SU-DHL-6 (cell line): ENCODE data around the gene GK.

Experiments
- H2AFZ ChIP-seq: fragments of 200-600 bp; sonication (generic); 2 replicates; pipeline ENCODE4 v1.6.1; 2014; ENCODE audit warnings: low read depth, mild to moderate bottlenecking, moderate library complexity, mixed read lengths, antibody characterized with exemption, low read length; ENCODE audit not compliant: severe bottlenecking
- H3F3A ChIP-seq: fragments of 200-600 bp; shearing (Covaris generic); 2 replicates; pipeline ENCODE4 v1.6.0; 2016; ENCODE audit warnings: antibody characterized with exemption, mild to moderate bottlenecking; ENCODE audit not compliant: insufficient read depth
- H3K27ac ChIP-seq: fragments of 200-600 bp; sonication (generic); 2 replicates; pipeline ENCODE4 v1.5.1; 2016; ENCODE audit warnings: low read depth, mild to moderate bottlenecking, low read length, moderate library complexity, mixed read lengths
- H3K27me3 ChIP-seq: fragments of 200-600 bp; sonication (generic), shearing (Covaris generic); 2 replicates; pipeline ENCODE4 v1.6.0; 2014; ENCODE audit warnings: mild to moderate bottlenecking, low read length
- H3K36me3 ChIP-seq: fragments of 200-600 bp; sonication (generic); 2 replicates; pipeline ENCODE4 v1.6.1; 2014; ENCODE audit warnings: mild to moderate bottlenecking, low read length, mixed read lengths
- H3K4me2 ChIP-seq: fragments of 300-600, 200-600 bp; shearing (Covaris generic), sonication (generic); 2 replicates; pipeline ENCODE4 v1.6.0; 2014; ENCODE audit warnings: low read length, low read depth, mild to moderate bottlenecking; ENCODE audit not compliant: poor library complexity, severe bottlenecking
- H3K4me3 ChIP-seq: fragments of 200-600 bp; sonication (generic); 2 replicates; pipeline ENCODE4 v1.5.1; 2014; ENCODE audit warnings: antibody characterized with exemption, low read length, mild to moderate bottlenecking, mixed read lengths; ENCODE audit not compliant: insufficient read depth, poor library complexity, severe bottlenecking
- H3K79me2 ChIP-seq: fragments of 200-600 bp; sonication (generic); 2 replicates; pipeline ENCODE4 v1.6.1; 2014; ENCODE audit warnings: mild to moderate bottlenecking, low read length, moderate library complexity; ENCODE audit not compliant: insufficient read depth
- H3K9ac ChIP-seq: fragments of 200-600 bp; sonication (generic); 2 replicates; pipeline ENCODE4 v1.7.0; 2014; ENCODE audit warnings: mild to moderate bottlenecking, low read length
- H3K9me2 ChIP-seq: fragments of 200-600 bp; sonication (generic); replicated peaks from 2 replicates; pipeline ENCODE4 v1.6.1; 2014; ENCODE audit warnings: low read length; ENCODE audit not compliant: insufficient read depth
- H3K9me3 ChIP-seq: fragments of 200-600 bp; sonication (generic); 2 replicates; pipeline ENCODE4 v1.6.1; 2014; ENCODE audit warnings: low read length, mixed read lengths; ENCODE audit not compliant: insufficient read depth
- H4K20me1 ChIP-seq: fragments of 200-600 bp; sonication (generic); 2 replicates; pipeline ENCODE4 v1.6.1; 2014; ENCODE audit warnings: low read depth, mild to moderate bottlenecking, antibody characterized with exemption, low read length, moderate library complexity, mixed read lengths
- CTCF ChIP-seq: fragments of 200-600 bp; sonication (generic); IDR thresholded peaks from one replicate; pipeline ENCODE4 v1.5.1; 2017; ENCODE audit warnings: antibody characterized with exemption, mild to moderate bottlenecking, low read length, moderate library complexity; ENCODE audit not compliant: insufficient read depth, poor library complexity, severe bottlenecking
- EZH2phosphoT487 ChIP-seq: fragments of 200-600 bp; sonication (generic), shearing (Covaris generic); conservative IDR thresholded peaks from 2 replicates; pipeline ENCODE4 v1.6.1; 2018; ENCODE audit warnings: mild to moderate bottlenecking, antibody characterized with exemption, low read length, moderate library complexity, mixed read lengths

GK gene

GRCh38 chrX:30618160-30618765, 35.0 kb upstream of the GK start:
- no peaks in the 10 kb centered on the region for H4K20me1 ChIP-seq
- H3K4me3 ChIP-seq: no peak overlapping the region
- no peak overlapping the region for H2AFZ ChIP-seq
- no peak overlapping the region for H3K27ac ChIP-seq
- no peak for TF ChIP-seq CTCF
- no peak for TF ChIP-seq EZH2phosphoT487
- no peak overlapping the region for H3K4me2 ChIP-seq
- no peaks in the 10 kb centered on the region for H3K36me3 ChIP-seq
- H3K79me2 ChIP-seq: no peaks in the 10 kb centered on the region
- no peaks in the 10 kb centered on the region for H3K27me3 ChIP-seq
- H3K9ac ChIP-seq: no peak overlapping the region
- H3F3A ChIP-seq: no peaks in the 10 kb centered on the region
- H3K9me2 ChIP-seq: no peaks in the 10 kb centered on the region
- no peaks in the 10 kb centered on the region for H3K9me3 ChIP-seq

GRCh38 chrX:30620125-30620524, 33.1 kb upstream of the GK start:
- Histone ChIP-seq H3K36me3 (no peaks in the 10 kb centered on the region), H3K9me2 (no peaks in the 10 kb centered on the region), H3K9ac (no peak overlapping the region), H4K20me1 (no peaks in the 10 kb centered on the region), H3K4me2 (no peak overlapping the region), H3K27ac (no peak overlapping the region), H3K4me3 (no peak overlapping the region), H2AFZ (no peak overlapping the region), H3K27me3 (no peaks in the 10 kb centered on the region), H3F3A (no peaks in the 10 kb centered on the region), H3K79me2 (no peaks in the 10 kb centered on the region), H3K9me3 (no peaks in the 10 kb centered on the region)
- TF ChIP-seq EZH2phosphoT487: no peak
- TF ChIP-seq CTCF: no peak

GRCh38 chrX:30620980-30621618, 32.1 kb upstream of the GK start:
- H3K27me3 ChIP-seq: no peaks in the 10 kb centered on the region
- no peaks in the 10 kb centered on the region for H3K36me3 ChIP-seq
- H3K27ac ChIP-seq: no peak overlapping the region
- H3K79me2 ChIP-seq: no peaks in the 10 kb centered on the region
- no peaks in the 10 kb centered on the region for H3F3A ChIP-seq
- H3K9me3 ChIP-seq: no peaks in the 10 kb centered on the region
- H3K4me2 ChIP-seq: no peak overlapping the region
- H3K9me2 ChIP-seq: no peaks in the 10 kb centered on the region
- H2AFZ ChIP-seq: no peak overlapping the region
- no peak overlapping the region for H3K9ac ChIP-seq
- no peak for TF ChIP-seq CTCF
- no peak for TF ChIP-seq EZH2phosphoT487
- no peak overlapping the region for H3K4me3 ChIP-seq
- H4K20me1 ChIP-seq: no peaks in the 10 kb centered on the region
